GM12874 (cell line): ENCODE measurements around the gene GBGT1.

ENCODE experiments used
- TF ChIP-seq, protein P1 (sequence below): IDR thresholded peaks from 2 replicates; pipeline ENCODE4 v1.5.1; 2011; ENCODE audit warnings: low read depth, mild to moderate bottlenecking, control low read depth, low read length, moderate library complexity; ENCODE audit not compliant: insufficient read depth

The GBGT1 gene

DNA sequence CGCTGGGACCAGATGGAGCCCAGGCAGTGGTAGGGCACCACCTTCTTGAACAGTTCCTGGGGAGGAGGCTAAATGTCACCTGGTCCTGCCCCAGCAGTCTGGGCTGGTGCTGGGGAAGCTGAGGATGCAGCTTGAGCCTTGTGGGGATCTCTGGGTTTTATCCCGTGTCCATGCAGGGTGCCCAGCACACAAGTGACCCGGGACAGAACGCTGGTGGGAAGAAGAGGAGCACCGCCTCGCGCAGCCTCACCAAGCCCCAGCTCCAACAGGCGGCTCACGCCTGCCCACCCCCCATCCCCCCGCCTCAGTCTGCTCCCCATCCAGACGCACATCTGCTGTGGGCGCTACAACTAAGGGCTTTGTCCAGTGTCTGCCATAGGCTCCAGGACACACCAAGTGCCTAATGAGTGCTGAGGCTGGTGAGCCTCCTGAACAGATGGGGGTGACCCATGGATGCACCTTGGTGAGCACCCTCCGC lies 56.4 kb downstream of the GBGT1 start:
- TF ChIP-seq, protein P1, sequence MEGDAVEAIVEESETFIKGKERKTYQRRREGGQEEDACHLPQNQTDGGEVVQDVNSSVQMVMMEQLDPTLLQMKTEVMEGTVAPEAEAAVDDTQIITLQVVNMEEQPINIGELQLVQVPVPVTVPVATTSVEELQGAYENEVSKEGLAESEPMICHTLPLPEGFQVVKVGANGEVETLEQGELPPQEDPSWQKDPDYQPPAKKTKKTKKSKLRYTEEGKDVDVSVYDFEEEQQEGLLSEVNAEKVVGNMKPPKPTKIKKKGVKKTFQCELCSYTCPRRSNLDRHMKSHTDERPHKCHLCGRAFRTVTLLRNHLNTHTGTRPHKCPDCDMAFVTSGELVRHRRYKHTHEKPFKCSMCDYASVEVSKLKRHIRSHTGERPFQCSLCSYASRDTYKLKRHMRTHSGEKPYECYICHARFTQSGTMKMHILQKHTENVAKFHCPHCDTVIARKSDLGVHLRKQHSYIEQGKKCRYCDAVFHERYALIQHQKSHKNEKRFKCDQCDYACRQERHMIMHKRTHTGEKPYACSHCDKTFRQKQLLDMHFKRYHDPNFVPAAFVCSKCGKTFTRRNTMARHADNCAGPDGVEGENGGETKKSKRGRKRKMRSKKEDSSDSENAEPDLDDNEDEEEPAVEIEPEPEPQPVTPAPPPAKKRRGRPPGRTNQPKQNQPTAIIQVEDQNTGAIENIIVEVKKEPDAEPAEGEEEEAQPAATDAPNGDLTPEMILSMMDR, result no peak

DNA sequence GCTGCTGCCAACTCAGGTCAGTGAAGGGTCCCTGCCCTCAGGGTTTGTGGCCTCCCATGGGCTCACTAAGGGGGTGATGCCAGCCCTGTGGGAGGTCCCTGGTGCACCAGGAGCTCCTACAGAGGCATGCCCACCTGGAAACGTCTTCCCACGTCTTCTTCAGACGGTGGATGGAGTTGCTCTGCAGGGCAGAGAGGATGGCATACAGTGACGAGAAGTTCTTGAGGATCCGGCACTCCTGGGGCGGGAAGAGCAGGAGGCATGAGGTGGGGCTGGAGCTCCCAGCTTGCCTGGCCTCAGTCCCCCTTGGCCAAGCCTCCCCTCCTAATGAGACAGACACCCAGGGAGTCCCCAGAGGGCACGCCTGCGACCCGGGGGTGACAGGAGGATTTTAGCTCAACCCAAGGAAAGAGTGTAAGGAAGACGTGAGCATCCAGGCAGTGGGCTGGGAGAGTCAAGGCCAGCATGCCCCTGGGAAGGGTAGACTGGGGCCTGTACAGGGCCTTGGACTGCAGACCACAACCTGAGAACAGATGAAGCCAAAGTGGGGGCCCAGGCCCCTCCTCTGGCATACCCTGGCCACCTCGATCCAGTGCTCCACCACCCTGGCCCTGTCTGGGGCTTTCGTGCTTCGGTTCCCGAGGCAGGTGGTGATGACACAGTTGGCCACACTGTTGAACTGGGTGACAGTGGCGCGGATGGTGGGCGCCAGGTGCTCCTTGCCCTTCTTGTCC lies 57.0 kb downstream of the GBGT1 start:
- TF ChIP-seq, protein P1, result no peak

DNA sequence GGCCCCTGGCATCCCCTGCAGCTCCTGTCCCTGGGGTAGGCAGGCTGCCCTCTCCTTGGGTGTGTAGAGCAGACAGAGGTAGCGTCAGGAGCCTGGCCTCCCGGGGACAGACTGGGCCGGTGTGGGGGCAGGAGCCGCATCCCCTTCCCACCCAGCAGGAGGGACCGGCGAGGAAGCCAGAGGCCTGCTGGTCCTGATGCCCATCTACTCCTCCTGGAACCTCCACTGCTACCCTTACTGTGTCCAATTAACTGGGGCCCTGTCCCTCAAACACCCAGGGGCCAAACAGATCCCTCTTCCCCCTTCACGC lies 58.3 kb downstream of the GBGT1 start:
- TF ChIP-seq, protein P1, result no peak

DNA sequence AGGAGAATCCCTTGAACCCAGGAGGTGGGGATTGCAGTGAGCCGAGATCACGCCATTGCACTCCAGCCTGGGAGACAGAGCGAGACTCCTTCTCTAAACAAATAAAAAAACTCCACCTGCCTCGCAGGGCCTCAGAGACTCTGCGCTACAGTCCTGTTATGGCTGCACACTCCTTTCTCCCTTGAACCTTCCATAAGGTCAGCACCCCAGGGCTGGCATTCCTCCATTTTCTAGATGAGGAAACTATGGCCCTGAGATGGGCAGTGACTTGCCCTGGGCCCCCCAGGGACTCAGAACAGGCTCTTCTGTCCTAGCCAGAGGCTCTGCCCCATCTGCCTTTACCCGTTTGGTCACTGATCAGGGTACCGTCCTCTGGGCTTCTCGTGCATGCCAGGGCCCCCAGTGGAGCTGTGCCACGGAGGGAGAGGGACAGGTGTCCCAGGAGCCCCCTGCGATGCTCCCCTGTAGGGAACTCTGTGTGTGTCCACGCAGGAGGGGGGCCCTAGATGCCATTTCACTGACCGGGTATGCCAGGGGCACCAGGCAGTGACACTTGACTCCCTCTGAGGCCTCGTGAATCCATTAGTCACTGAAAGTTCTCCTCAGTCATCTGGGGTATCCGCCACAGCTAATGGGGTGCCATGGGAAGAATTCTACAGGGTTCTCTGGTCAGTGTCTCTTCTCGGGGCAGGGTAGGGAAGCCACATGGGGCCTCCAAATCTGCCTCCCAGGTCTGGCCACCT lies 58.8 kb downstream of the GBGT1 start:
- TF ChIP-seq, protein P1, result no peak

DNA sequence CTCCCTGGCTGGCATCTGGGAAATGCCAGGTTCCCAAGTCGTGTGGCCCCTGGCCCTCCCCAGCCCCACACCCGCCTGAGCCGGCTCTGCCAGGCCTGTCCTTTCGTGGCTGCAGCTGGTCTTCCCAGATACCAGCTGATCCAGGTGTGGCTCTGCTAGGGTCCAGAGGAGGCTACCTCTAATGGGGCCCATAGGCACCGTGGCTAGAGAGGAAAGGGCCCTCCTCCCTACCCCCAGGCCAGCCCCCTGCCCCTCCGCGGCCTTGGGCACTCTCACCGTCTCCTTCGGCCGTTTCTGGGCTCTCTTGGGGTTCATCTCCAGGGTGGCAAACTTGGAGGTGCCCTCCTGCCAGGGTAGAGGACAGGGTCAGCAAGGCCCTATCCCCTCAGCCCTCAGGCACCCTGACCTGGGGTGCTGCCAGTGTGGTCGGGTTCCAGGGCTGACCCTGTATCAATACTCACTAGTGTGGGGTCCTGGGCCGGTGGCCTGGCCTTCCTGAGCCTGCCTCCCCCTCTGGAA lies 59.7 kb downstream of the GBGT1 start:
- TF ChIP-seq, protein P1, result no peak

DNA sequence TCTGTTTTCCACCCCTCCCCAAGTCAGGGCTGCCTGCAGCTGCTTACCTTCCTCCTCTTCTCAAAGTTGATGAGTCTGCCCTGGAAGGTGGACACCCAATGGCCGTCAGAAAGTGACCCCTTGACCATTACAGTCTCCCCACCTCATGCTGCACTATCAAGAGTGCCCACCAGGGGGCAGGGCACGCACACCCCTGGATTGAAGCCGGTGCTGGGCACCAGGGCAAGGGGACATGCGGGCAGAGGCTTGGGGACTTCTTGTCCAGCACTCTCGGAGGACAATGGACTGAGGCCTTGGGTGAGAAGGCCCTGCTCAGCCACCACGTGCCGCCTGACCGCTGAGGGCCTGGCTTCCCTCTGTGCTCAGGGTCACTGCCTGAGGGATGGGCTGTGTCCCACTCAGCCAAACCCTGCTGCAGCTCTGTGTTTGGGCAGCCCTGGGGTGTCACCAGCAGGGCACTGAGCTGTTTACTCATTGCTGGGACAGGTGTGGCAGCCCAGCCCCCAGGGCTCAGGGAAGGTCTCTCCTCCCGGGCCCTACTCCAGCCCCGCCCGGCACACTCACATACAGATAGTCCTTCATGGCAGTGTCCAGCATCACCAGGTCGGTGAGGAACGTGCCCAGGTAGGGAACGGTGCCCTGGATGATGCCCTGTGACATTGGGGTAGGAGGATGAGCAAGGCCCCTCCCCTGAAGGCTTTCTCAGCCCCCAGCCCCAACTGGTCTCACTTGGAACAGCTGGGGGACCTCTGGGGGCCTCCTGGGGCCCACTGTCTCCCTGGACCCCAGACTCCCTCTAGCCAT lies 60.3 kb downstream of the GBGT1 start:
- TF ChIP-seq, protein P1, result peak; percentile 93
